Measurements from ENCODE around the gene POLD3. TPM values are rescaled to one million over a fixed set of nuclear protein-coding genes. Genes with fewer than 3 reads are reported as not detected.

Gene POLD3
- total RNA-seq, 1 donor from 2014 or later, result 11.0 TPM

DNA sequence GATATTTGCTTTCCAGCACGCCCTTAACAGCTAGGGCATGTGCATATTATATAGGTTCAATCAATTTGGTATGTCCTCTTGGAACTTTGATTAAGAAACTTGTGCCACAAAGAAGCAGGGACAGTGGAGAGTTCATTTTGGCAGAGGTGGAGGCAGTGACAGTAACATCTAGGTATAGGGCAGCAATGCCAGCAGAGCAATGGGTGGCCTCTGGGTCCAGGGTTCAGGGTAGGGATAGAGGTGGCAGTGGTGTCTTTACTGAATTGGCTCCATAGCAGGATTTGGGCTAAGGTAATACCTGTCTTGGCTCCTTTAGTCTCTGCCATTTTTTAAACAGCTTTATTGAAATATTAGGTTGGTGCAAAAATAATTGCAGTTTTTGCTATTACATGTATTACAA lies 24.4 kb upstream of the POLD3 start:
- Histone ChIP-seq H3K27me3 (ENCODE audit: control insufficient read depth in 3 of 3, insufficient read depth in 3 of 3, low read length in 3 of 3) (no peaks in the 10 kb centered on the region), H3K9me3 (ENCODE audit: control insufficient read depth in 3 of 3, low read length in 3 of 3) (no peaks in the 10 kb centered on the region), H3K27ac (ENCODE audit: low read depth, low read length) (no peak overlapping the region), H3K4me3 (ENCODE audit: low read length in 3 of 3) (no peak overlapping the region), H3K9ac (ENCODE audit: low read depth in 1 of 3, low read length in 3 of 3) (no peak overlapping the region), H3K4me1 (ENCODE audit: control insufficient read depth in 3 of 3, insufficient read depth in 3 of 3, low read length in 3 of 3) (no peaks in the 10 kb centered on the region), H3K36me3 (ENCODE audit: control insufficient read depth in 3 of 3, insufficient read depth in 3 of 3, low read length in 3 of 3) (no peaks in the 10 kb centered on the region)

DNA sequence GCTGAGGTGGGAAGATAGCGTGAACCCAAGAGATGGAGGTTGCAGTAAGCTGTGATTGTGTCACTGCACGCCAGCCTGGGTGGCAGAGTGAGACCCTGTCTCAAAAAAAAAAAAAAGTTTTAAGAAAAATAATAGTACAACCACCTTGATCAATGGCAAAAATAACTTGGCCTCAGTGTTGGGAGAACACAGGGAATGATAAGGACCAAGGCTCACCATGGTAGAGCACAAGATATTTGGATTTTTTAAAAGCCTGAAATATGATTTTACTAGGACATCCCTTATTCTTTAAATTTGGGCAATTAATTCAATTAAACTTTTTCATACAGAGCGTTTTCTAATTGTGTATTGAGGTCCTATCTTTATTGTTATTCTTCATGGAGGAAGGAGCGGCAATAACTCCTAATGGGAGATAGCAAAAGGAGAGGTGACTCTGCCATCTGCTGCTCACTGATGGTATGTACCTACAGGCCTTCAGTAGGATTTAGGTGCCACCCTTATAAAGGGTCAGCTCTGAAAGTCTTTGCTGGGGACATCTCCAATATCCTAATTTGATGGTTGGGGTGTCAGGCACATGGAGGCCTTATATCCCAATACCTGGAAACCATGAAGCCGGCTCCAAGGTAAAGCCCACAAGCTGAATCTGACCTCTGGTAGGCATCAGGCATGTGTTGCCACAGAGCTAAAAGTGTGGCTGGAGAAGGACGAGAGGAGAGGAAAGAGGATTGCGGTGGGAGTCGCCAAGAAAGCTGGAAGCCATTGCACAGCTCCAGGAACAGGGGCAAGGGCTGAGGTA lies 21.9 kb upstream of the POLD3 start:
- H3K27me3 ChIP-seq (ENCODE audit: control insufficient read depth in 3 of 3, insufficient read depth in 3 of 3, low read length in 3 of 3), result peaks cover 0 to 4% (median 0%) of the 10 kb centered on the region in 3 donors
- H3K27ac ChIP-seq (ENCODE audit: low read depth, low read length), result no peak overlapping the region
- H3K9me3 ChIP-seq (ENCODE audit: control insufficient read depth in 3 of 3, low read length in 3 of 3), result no peaks in the 10 kb centered on the region
- H3K36me3 ChIP-seq (ENCODE audit: control insufficient read depth in 3 of 3, insufficient read depth in 3 of 3, low read length in 3 of 3), result no peaks in the 10 kb centered on the region
- H3K4me1 ChIP-seq (ENCODE audit: control insufficient read depth in 3 of 3, insufficient read depth in 3 of 3, low read length in 3 of 3), result no peaks in the 10 kb centered on the region
- no peak overlapping the region for H3K4me3 ChIP-seq (ENCODE audit: low read length in 3 of 3)
- H3K9ac ChIP-seq (ENCODE audit: low read depth in 1 of 3, low read length in 3 of 3), result no peak overlapping the region

DNA sequence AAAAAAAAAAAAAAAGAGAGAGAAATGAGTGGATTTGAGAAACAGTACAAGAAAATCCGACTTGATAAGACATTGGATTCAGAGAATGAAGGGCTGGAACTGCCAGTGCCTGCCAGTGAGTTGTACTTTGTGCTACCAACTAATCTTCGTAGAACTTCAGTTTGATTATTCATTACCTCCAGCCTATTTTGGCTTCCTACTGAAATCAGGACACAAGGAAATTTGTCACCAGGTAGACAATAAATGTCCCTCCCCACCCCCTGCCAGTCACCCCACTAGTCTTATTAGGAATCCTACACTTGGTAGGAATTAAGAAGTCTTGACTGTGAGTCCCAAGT lies 21.4 kb upstream of the POLD3 start:
- Histone ChIP-seq H3K36me3 (ENCODE audit: control insufficient read depth in 3 of 3, insufficient read depth in 3 of 3, low read length in 3 of 3) (no peaks in the 10 kb centered on the region), H3K9me3 (ENCODE audit: control insufficient read depth in 3 of 3, low read length in 3 of 3) (no peaks in the 10 kb centered on the region), H3K4me1 (ENCODE audit: control insufficient read depth in 3 of 3, insufficient read depth in 3 of 3, low read length in 3 of 3) (no peaks in the 10 kb centered on the region), H3K9ac (ENCODE audit: low read depth in 1 of 3, low read length in 3 of 3) (no peak overlapping the region), H3K27ac (ENCODE audit: low read depth, low read length) (no peak overlapping the region), H3K4me3 (ENCODE audit: low read length in 3 of 3) (no peak overlapping the region), H3K27me3 (ENCODE audit: control insufficient read depth in 3 of 3, insufficient read depth in 3 of 3, low read length in 3 of 3) (peaks cover 0 to 4% (median 0%) of the 10 kb centered on the region in 3 donors)

DNA sequence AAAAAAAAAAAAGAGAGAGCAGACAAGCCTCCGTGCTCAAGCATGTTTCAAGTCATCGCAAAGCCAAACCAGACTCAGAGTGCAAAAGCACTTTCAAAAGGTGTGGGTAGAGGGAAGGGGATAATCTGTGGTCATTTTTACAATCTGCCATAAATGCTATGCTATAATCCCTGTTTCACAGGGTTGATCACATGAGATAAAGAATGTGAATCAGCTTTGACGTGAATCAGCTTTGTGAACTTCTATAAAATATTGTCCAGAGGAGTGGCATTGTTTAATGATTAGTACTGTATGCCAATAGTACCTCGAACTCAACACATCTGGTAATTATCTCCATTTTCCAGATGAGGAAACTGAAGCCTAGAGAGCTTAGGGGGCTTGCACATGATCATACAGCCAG lies 20.0 kb upstream of the POLD3 start:
- H3K4me3 ChIP-seq (ENCODE audit: low read length in 3 of 3), result no peak overlapping the region
- H3K9me3 ChIP-seq (ENCODE audit: control insufficient read depth in 3 of 3, low read length in 3 of 3), result no peaks in the 10 kb centered on the region
- H3K27me3 ChIP-seq (ENCODE audit: control insufficient read depth in 3 of 3, insufficient read depth in 3 of 3, low read length in 3 of 3), result peaks cover 0 to 4% (median 0%) of the 10 kb centered on the region in 3 donors
- H3K27ac ChIP-seq (ENCODE audit: low read depth, low read length), result no peak overlapping the region
- H3K36me3 ChIP-seq (ENCODE audit: control insufficient read depth in 3 of 3, insufficient read depth in 3 of 3, low read length in 3 of 3), result no peaks in the 10 kb centered on the region
- no peak overlapping the region for H3K9ac ChIP-seq (ENCODE audit: low read depth in 1 of 3, low read length in 3 of 3)
- no peaks in the 10 kb centered on the region for H3K4me1 ChIP-seq (ENCODE audit: control insufficient read depth in 3 of 3, insufficient read depth in 3 of 3, low read length in 3 of 3)

DNA sequence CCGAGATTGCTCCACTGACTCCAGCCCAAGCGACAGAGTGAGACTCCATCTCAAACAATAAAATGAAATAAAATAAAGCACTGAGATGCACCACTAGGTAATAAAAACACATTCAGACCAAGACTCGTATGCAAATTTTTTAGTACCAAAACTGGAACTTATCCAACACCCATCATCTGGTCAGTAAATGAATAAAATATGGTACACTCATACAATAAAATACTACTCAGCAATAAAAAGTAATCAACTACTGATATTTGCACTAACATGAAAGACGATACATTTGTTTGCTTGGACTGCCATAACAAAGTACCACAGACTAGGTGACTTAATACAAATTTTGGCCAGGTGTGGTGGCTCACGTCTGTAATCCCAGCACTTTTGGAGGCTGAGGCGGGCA lies 17.8 kb upstream of the POLD3 start:
- H3K9ac ChIP-seq (ENCODE audit: low read depth in 1 of 3, low read length in 3 of 3), result no peak overlapping the region
- H3K27ac ChIP-seq (ENCODE audit: low read depth, low read length), result no peak overlapping the region
- H3K4me3 ChIP-seq (ENCODE audit: low read length in 3 of 3), result no peak overlapping the region
- H3K27me3 ChIP-seq (ENCODE audit: control insufficient read depth in 3 of 3, insufficient read depth in 3 of 3, low read length in 3 of 3), result peaks cover 0 to 4% (median 4%) of the 10 kb centered on the region in 3 donors
- H3K9me3 ChIP-seq (ENCODE audit: control insufficient read depth in 3 of 3, low read length in 3 of 3), result no peaks in the 10 kb centered on the region
- H3K4me1 ChIP-seq (ENCODE audit: control insufficient read depth in 3 of 3, insufficient read depth in 3 of 3, low read length in 3 of 3), result no peaks in the 10 kb centered on the region
- no peaks in the 10 kb centered on the region for H3K36me3 ChIP-seq (ENCODE audit: control insufficient read depth in 3 of 3, insufficient read depth in 3 of 3, low read length in 3 of 3)

DNA sequence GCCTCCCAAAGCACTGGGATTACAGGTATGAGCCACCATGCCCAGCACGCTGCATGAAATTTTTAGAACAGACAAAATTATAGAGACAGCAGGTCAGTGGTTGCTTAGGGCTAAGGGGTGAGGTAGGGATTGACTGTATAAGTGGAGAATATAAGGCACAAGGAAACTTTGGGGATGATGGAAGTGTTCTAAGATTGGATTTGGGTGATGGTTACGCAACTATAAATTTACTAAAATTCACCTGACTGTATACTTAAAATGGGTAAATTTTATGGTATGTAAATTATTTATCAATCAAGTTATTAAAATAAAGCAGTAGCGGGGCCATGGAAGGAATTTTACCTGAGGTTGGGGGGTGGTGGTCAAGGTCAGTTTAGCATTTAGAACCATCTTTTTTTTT lies 16.4 kb upstream of the POLD3 start:
- H3K4me3 ChIP-seq (ENCODE audit: low read length in 3 of 3), result no peak overlapping the region
- H3K36me3 ChIP-seq (ENCODE audit: control insufficient read depth in 3 of 3, insufficient read depth in 3 of 3, low read length in 3 of 3), result no peaks in the 10 kb centered on the region
- peaks cover 0 to 4% (median 4%) of the 10 kb centered on the region in 3 donors for H3K27me3 ChIP-seq (ENCODE audit: control insufficient read depth in 3 of 3, insufficient read depth in 3 of 3, low read length in 3 of 3)
- H3K9ac ChIP-seq (ENCODE audit: low read depth in 1 of 3, low read length in 3 of 3), result no peak overlapping the region
- H3K4me1 ChIP-seq (ENCODE audit: control insufficient read depth in 3 of 3, insufficient read depth in 3 of 3, low read length in 3 of 3), result no peaks in the 10 kb centered on the region
- no peaks in the 10 kb centered on the region for H3K9me3 ChIP-seq (ENCODE audit: control insufficient read depth in 3 of 3, low read length in 3 of 3)
- no peak overlapping the region for H3K27ac ChIP-seq (ENCODE audit: low read depth, low read length)

DNA sequence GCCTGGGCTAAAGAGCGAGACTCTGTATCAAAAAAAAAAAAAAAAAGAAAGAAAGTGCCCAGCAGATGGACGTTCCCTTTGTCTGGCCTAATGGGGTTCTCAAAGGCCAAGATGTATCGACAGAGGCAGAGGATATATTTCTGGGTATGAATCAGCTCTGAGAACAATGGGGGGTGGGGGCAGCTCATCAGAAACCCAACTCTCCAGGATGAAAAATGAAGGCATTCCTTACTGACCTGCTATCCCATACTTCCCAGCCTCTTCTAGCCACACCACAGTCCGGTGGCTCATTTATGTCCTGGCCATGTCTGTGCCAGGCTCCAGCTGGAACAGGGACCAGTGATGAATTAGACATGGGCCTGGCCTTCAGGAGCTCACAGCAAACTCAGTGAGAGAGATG lies 15.2 kb upstream of the POLD3 start:
- Histone ChIP-seq H3K4me1 (ENCODE audit: control insufficient read depth in 3 of 3, insufficient read depth in 3 of 3, low read length in 3 of 3) (no peaks in the 10 kb centered on the region), H3K9ac (ENCODE audit: low read depth in 1 of 3, low read length in 3 of 3) (no peak overlapping the region), H3K27me3 (ENCODE audit: control insufficient read depth in 3 of 3, insufficient read depth in 3 of 3, low read length in 3 of 3) (peaks cover 0 to 4% (median 4%) of the 10 kb centered on the region in 3 donors), H3K9me3 (ENCODE audit: control insufficient read depth in 3 of 3, low read length in 3 of 3) (no peaks in the 10 kb centered on the region), H3K27ac (ENCODE audit: low read depth, low read length) (no peak overlapping the region), H3K36me3 (ENCODE audit: control insufficient read depth in 3 of 3, insufficient read depth in 3 of 3, low read length in 3 of 3) (no peaks in the 10 kb centered on the region), H3K4me3 (ENCODE audit: low read length in 3 of 3) (no peak overlapping the region)

DNA sequence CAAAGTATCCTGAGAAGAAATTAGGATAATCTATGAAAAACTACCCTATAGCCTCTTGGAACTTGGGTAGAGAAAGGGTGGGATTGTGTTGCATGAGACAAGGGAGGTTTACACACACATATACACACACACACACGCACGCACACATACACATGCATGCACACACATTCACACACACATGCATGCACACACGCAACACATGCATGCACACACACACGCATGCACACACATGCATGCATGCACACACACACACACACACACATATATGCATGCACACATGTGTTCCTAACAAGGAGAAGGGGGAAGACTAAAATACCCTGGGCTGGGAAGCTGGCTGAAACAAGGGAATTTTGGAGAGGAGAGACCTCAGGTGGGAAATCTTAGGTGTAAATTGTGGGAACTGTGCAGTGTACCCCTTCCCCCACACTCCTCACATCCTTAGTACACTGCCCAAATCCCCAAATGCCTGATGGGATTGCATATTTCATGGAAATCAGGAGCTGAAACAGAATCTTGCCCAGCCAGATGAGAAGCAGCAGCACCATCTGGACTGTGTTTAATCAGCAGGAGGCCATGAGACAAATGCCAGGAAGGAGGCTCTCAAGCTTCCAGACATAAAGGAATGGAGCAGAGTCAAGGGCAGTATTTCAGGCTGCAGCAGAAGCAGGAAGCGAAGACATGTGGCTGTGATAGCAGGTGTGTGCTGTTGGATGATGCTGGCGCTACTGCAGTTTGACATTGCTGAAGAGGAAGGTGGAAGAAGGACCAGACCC lies 14.6 kb upstream of the POLD3 start:
- Histone ChIP-seq H3K4me3 (ENCODE audit: low read length in 3 of 3) (no peak overlapping the region), H3K9ac (ENCODE audit: low read depth in 1 of 3, low read length in 3 of 3) (no peak overlapping the region), H3K36me3 (ENCODE audit: control insufficient read depth in 3 of 3, insufficient read depth in 3 of 3, low read length in 3 of 3) (no peaks in the 10 kb centered on the region), H3K27me3 (ENCODE audit: control insufficient read depth in 3 of 3, insufficient read depth in 3 of 3, low read length in 3 of 3) (peaks cover 0 to 4% (median 4%) of the 10 kb centered on the region in 3 donors), H3K9me3 (ENCODE audit: control insufficient read depth in 3 of 3, low read length in 3 of 3) (no peaks in the 10 kb centered on the region), H3K27ac (ENCODE audit: low read depth, low read length) (no peak overlapping the region), H3K4me1 (ENCODE audit: control insufficient read depth in 3 of 3, insufficient read depth in 3 of 3, low read length in 3 of 3) (no peaks in the 10 kb centered on the region)

DNA sequence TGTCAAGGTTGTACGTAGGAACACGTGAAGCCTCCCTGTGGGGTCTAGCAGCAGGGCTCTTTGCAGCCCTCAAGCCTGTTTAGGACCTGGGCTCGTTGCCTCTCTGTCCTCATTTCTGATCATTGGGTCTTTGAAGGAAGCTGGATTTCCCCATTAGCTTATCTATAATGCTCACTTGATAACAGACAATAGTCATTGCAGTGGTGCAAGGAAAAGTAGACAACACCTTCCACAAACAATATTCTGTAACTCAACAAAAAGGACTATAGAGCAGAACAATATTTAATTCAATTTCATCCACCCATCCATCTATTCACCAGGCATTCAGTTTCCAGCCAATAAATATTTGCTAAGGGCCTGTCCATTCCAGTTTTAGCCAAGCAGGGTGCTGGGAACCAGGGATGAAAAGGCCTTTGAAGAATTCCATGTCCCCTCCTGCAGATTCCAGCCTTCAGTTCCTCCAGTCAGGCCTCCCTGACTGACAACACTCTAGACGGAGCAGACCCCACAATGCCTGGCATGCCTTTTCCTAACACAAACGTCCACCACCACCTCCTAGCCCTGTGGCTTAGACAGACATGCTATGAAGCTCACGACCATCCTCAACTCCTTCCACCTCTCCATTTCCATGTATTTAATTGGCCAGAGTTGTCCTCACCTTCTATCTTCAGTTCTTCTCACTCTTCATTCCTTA lies 12.7 kb upstream of the POLD3 start:
- Histone ChIP-seq H3K4me1 (ENCODE audit: control insufficient read depth in 3 of 3, insufficient read depth in 3 of 3, low read length in 3 of 3) (no peaks in the 10 kb centered on the region), H3K4me3 (ENCODE audit: low read length in 3 of 3) (no peak overlapping the region), H3K27ac (ENCODE audit: low read depth, low read length) (no peak overlapping the region), H3K9me3 (ENCODE audit: control insufficient read depth in 3 of 3, low read length in 3 of 3) (no peaks in the 10 kb centered on the region), H3K27me3 (ENCODE audit: control insufficient read depth in 3 of 3, insufficient read depth in 3 of 3, low read length in 3 of 3) (peaks cover 0 to 4% (median 0%) of the 10 kb centered on the region in 3 donors), H3K9ac (ENCODE audit: low read depth in 1 of 3, low read length in 3 of 3) (no peak overlapping the region), H3K36me3 (ENCODE audit: control insufficient read depth in 3 of 3, insufficient read depth in 3 of 3, low read length in 3 of 3) (no peaks in the 10 kb centered on the region)

Measured in skeletal muscle tissue (tissue), 4 donors.